Thyroid gland (tissue), 4 donors: ENCODE measurements around the gene GATA6. TPM values are rescaled to one million over a fixed set of nuclear protein-coding genes. Genes with fewer than 3 reads are reported as not detected.
A peak's percentile ranks its signal among the peaks of the same experiment; 100 is the strongest.

Experiments
- DNase-seq, 2 donors: peaks; one replicate each; pipeline ENCODE4 v3.0.0-alpha.2; 2019
- H3K27ac ChIP-seq, 3 donors: fragments of 200-600 bp; sonication (generic); 1 replicate in 2 of 3; 2 replicates in 1 of 3; pipeline ENCODE4 v1.5.1; 2016 to 2019; ENCODE audit warnings: mild to moderate bottlenecking in 1 of 3, moderate library complexity in 1 of 3
- H3K27me3 ChIP-seq: fragments of 200-600 bp; sonication (generic); one replicate; pipeline ENCODE4 v1.5.1; 2019
- H3K36me3 ChIP-seq, 2 donors: fragments of 200-600 bp; sonication (generic); one replicate each; pipeline ENCODE4 v1.5.1; 2016 to 2019
- H3K4me1 ChIP-seq, 2 donors: fragments of 200-600 bp; sonication (generic); one replicate each; pipeline ENCODE4 v1.5.1; 2017 to 2019
- H3K4me3 ChIP-seq, 3 donors: fragments of 200-600 bp; sonication (generic); replicated peaks in 1 of 3; 1 replicate in 2 of 3; 2 replicates in 1 of 3; pipeline ENCODE4 v1.5.1; 2016; ENCODE audit warnings: mild to moderate bottlenecking in 1 of 3
- H3K9me3 ChIP-seq: fragments of 200-600 bp; sonication (generic); one replicate; pipeline ENCODE4 v1.5.1; 2017
- CTCF ChIP-seq, 6 experiments: fragments of 200-600 bp in 3 of 6; fragments of 450-650 bp in 3 of 6; sonication (generic) in 3 of 6; IDR thresholded peaks; one replicate each; pipeline ENCODE4 v1.5.1; 2016 to 2019; ENCODE audit warnings: antibody characterized with exemption in 6 of 6, mild to moderate bottlenecking in 2 of 6, inconsistent platforms in 1 of 6, moderate library complexity in 1 of 6
- POLR2A ChIP-seq, 2 donors: fragments of 450-650 bp; IDR thresholded peaks; one replicate each; pipeline ENCODE4 v1.6.1; 2017; ENCODE audit warnings: antibody characterized with exemption in 2 of 2, mild to moderate bottlenecking in 2 of 2, moderate library complexity in 1 of 2
- WGBS, 2 donors: methylation state at CpG; one replicate each; pipeline ENCODE4 v1.1.5; 2017; 5-methylcytosine and 5-hydroxymethylcytosine counted together
- intact Hi-C: fragments of 100-400 bp; cut with DNase I; formaldehyde crosslinking; loops from one replicate; pipeline ENCODE4 v1.15.1; 2023
- total RNA-seq, 4 donors: library from RNA; depleted of rRNA; stranded (reverse); fragments of >200 nt; gene quantifications; one replicate each; pipeline ENCODE4 v1.2.3, GENCODE V29; 2016

The GATA6 gene
- total RNA-seq, 4 donors from 2014 or later: 8.5 to 18.9 (median 15.1) TPM

GRCh38 chr18:22223254-22223964 lies 54.0 kb downstream of the GATA6 start:
- no peak for TF ChIP-seq POLR2A (IDR thresholded peaks at IDR 0.05)
- no peak for TF ChIP-seq CTCF (IDR thresholded peaks at IDR 0.05)
- intact Hi-C loops: no loop called here

GRCh38 chr18:22223965-22224322 lies 54.6 kb downstream of the GATA6 start:
- Histone ChIP-seq H3K9me3 (no peaks in the 10 kb centered on the region), H3K4me3 (no peak overlapping the region), H3K27me3 (no peaks in the 10 kb centered on the region), H3K27ac (peak overlapping the region in 1 of 3 donors; percentile 15), H3K4me1 (peaks cover 17 to 32% of the 10 kb centered on the region in 2 donors), H3K36me3 (no peaks in the 10 kb centered on the region)
- intact Hi-C loops: no loop called here
- DNase-seq: no peak
- 67 to 77% methylated on average over 1 of the region's 1 CpG for WGBS, 2 donors
- TF ChIP-seq CTCF (IDR thresholded peaks at IDR 0.05): no peak
- TF ChIP-seq POLR2A (IDR thresholded peaks at IDR 0.05): no peak

More at GRCh38 chr18:22223254-22223964, 54.0 kb downstream of the GATA6 start:
- DNase-seq: peak; percentile 99
- no peaks in the 10 kb centered on the region for H3K36me3 ChIP-seq
- H3K4me3 ChIP-seq: no peak overlapping the region
- H3K27ac ChIP-seq: peak overlapping the region in 1 of 3 donors; percentile 24
- H3K4me1 ChIP-seq: peaks cover 17 to 32% of the 10 kb centered on the region in 2 donors
- no peaks in the 10 kb centered on the region for H3K27me3 ChIP-seq
- H3K9me3 ChIP-seq: no peaks in the 10 kb centered on the region
- 43 to 49% methylated on average over 13 of the region's 13 CpGs for WGBS, 2 donors

- TF ChIP-seq POLR2A (IDR thresholded peaks at IDR 0.05) (no peak), CTCF (IDR thresholded peaks at IDR 0.05) (no peak)
- H3K4me3 ChIP-seq: no peak overlapping the region
- peaks cover 17 to 31% of the 10 kb centered on the region in 2 donors for H3K4me1 ChIP-seq
- H3K27me3 ChIP-seq: no peaks in the 10 kb centered on the region
- intact Hi-C loops: no loop called here
- H3K36me3 ChIP-seq: no peaks in the 10 kb centered on the region
- H3K27ac ChIP-seq: peak overlapping the region in 1 of 3 donors; percentile 15
- H3K9me3 ChIP-seq: no peaks in the 10 kb centered on the region
- DNase-seq: no peak
- 80 to 100% methylated on average over 1 of the region's 1 CpG for WGBS, 2 donors
Observed at GRCh38 chr18:22224339-22224738, 55.0 kb downstream of the GATA6 start.

GRCh38 chr18:22226801-22227200 lies 57.4 kb downstream of the GATA6 start:
- 62 to 79% methylated on average over 4 of the region's 4 CpGs for WGBS, 2 donors
- H3K4me3 ChIP-seq: no peak overlapping the region
- H3K27ac ChIP-seq: no peak overlapping the region
- no peaks in the 10 kb centered on the region for H3K36me3 ChIP-seq
- no peaks in the 10 kb centered on the region for H3K27me3 ChIP-seq
- intact Hi-C loops: no loop called here
- DNase-seq: no peak
- peaks cover 12 to 21% of the 10 kb centered on the region in 2 donors for H3K4me1 ChIP-seq
- TF ChIP-seq CTCF (IDR thresholded peaks at IDR 0.05) (no peak), POLR2A (IDR thresholded peaks at IDR 0.05) (no peak)
- H3K9me3 ChIP-seq: no peaks in the 10 kb centered on the region

DNA sequence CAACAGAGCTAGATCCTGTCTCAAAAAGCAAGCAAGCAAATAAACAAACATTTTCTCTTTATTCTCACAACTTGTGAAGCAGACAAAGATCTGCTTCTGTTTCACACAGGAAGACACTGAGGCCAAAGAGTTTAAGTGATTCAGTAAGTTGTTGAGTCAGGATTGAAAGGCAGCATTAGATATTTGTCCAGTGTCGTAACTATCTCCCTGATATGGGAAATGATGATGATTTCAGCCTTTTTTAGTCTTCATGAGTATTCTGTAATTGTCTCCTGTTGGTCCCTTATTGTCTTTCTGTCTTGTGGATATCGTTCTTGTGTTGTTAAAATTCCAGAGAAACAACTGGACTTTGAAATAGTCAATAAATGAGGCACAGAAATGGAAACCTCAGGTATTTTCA lies 59.6 kb downstream of the GATA6 start:
- Histone ChIP-seq H3K27ac (no peak overlapping the region), H3K4me3 (no peak overlapping the region), H3K27me3 (no peaks in the 10 kb centered on the region), H3K4me1 (peaks cover 3 to 14% of the 10 kb centered on the region in 2 donors), H3K36me3 (no peaks in the 10 kb centered on the region), H3K9me3 (no peaks in the 10 kb centered on the region)
- 91 to 94% methylated on average over 2 of the region's 2 CpGs for WGBS, 2 donors
- intact Hi-C loops: no loop called here
- DNase-seq: no peak
- TF ChIP-seq POLR2A (IDR thresholded peaks at IDR 0.05): no peak
- no peak for TF ChIP-seq CTCF (IDR thresholded peaks at IDR 0.05)
